Measurements from ENCODE around the gene RAX2.

DNA sequence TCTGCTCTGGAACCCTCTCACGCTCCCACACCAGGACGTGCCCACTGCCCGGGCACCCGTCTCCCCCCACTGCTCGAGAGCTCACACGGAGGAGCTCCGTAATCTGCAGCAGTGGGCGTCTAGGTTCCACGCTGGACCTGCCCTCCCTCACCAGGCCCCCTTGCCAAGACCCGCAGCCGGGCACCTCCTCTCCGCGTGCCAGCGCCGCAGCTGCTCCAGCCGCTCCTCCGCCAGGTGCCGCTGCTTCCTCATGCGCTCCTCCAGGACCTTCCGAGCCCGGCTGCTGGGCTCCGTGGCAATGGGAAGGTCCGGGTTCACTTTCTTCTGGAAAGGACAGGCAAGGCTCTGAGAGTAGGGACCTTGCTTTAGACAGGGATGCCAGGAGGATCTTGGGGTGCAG, 49.1 kb upstream of the RAX2 start:
- TF ChIP-seq EZH2 (IDR thresholded peaks at IDR 0.05; ENCODE audit: insufficient read depth, poor library complexity, severe bottlenecking) (no peak), EZH2phosphoT487 (IDR thresholded peaks at IDR 0.05; ENCODE audit: insufficient read depth, low read depth) (no peak)
